HT1080 (cell line): ENCODE results near the gene COL19A1. TPM values are rescaled to one million over a fixed set of nuclear protein-coding genes. Genes with fewer than 3 reads are reported as not detected.

ENCODE experiments used
- DNase-seq: peaks from one replicate; pipeline ENCODE4 v3.0.0-alpha.2; 2015; ENCODE audit warnings: low read depth
- total RNA-seq: library from RNA; depleted of rRNA; stranded (reverse); fragments of >200 nt; shearing (Covaris generic); gene quantifications from 2 replicates; pipeline ENCODE4 v1.2.3, GENCODE V29; 2014

The COL19A1 gene
- total RNA-seq, 1 experiment from 2014 or later, result not detected

DNA sequence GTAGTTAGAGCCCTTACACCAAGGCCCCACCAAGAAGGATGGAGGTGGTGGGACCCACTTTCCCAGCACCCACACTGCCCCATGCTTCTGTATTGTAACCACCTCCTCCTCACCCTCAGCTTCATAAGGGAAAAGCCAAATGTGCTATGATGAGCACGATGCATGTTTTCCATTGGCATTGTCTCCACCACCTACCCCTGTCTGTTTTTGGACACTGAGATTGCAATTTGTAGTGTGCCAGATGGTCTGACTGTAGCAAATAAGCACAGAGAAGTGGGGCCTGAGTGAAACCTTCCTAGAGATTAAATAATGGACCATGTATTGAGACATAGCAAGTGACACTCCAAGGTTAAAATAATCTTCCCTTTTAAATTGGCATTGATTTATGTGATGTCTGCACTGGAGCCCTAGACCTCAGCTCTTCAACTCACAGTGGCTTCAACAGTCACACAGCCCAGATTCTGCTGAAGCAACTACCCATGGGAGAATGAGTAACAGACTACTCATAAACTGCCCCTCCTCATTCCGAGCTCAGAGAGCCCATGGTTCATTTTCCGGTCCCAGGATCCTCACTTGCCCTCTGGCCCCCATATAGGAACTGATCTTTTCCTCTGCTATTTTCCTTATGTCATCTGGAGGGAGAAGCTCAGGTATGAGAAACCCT, 258.7 kb downstream of the COL19A1 start:
- DNase-seq, result peak; percentile 87

DNA sequence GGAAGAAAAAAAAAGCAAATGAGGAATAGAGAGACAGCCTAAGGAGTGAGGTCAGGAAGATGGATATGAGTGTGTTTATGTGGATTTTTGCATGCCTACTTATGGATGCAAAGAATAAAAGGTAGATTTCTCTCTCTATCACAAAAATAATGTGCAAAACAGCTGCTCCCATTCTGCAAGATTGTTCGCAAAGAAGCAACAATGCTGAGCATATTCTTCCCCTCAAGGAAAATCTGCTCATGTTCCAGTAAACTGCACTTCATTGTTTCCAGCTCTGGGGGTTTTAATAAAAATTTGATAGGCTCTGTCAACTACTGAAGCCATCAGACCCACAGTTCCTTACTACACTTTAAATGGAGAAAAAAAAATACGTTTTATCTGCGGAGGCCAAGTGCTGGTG, 259.2 kb downstream of the COL19A1 start:
- no peak for DNase-seq

DNA sequence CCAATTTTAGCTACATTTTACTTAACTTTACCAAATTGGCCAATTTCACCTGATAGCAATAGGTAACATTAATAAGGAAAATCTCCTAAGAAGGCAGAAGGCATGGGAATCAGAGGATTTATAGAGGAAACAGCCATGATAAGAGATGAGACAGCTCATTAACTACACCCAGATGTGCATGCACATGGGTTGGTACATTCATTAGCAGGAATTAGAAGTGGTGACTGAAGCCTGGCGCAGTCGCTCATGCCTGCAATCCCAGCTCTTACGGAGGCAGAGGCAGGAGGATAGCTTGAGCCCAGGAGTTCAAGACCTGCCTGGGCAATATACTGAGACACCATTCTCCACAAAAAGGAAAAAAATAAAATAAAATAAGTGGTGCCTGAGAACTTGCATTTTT, 263.0 kb downstream of the COL19A1 start:
- DNase-seq, result no peak

DNA sequence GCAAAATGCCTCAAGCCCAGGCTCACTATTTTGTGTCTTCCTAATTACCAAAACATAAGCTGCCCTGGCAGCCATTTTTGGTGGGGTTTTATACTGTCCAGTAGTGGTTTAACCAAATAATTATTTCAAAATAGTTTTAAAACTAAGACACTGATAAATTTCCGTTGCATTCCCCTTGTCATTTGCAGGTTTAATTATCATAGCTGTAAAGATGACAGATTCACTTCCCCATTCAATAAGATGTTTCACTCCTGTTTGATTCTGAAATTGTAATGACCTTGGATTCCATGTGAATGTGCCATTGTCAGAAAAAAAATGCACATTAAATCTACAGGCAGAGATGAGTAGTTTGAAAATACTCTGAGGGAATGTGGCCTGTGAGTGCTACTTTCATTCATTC, 264.5 kb downstream of the COL19A1 start:
- no peak for DNase-seq

DNA sequence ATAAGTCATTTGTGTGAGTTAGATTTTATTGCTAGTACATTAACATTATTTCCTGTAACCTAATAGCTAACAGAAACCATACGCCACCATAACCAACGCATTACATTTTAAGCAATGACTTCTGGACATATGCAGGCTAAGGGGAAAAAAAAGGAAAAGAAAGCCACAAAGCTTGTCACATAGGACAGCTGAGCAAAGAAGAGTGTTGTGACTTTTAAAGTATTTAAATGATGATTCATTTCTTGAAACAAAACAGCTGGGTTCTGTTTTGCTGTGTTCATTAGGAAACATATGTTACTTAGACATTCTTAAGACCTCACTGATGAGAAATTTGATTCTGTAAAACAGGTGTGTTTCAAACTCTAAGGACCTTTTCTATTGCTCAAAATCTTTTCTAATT, 265.2 kb downstream of the COL19A1 start:
- no peak for DNase-seq

DNA sequence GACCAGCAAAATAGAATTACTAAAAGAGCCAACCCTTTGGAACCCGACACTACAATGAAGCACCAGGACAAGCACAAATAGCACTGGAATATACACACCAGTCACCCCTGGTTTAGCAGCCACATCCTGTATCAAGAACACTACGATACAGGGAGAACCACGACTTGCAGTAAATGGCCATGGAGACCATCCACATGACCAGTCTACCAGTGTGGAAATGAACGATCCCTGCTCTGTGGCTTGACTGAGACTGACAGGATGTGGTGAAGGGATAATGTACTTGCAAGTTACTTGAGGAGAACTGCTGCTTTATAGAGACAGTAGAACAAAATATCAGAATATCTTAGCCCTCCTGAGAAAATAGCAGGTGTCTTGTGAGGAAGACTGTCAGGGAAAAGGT, 266.9 kb downstream of the COL19A1 start:
- peak; percentile 70 for DNase-seq

DNA sequence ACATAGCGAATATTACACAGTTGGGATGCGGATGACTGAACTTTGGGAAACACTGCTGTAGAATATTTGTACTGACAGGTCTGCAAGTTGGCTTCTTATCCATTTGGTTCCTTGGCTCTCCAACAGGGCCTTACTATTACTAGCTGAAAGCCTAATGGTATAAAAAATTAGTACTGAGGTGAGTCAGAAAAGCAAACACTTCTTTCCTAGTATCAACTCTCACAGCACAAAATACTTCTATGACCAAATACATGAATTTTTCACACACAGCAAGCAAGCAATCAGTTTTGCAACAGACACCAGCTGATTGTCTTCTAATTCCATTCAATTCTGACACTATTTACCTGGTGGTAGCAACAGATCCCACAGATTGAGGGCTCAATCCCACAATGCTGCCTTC, 268.2 kb downstream of the COL19A1 start:
- DNase-seq, result no peak

DNA sequence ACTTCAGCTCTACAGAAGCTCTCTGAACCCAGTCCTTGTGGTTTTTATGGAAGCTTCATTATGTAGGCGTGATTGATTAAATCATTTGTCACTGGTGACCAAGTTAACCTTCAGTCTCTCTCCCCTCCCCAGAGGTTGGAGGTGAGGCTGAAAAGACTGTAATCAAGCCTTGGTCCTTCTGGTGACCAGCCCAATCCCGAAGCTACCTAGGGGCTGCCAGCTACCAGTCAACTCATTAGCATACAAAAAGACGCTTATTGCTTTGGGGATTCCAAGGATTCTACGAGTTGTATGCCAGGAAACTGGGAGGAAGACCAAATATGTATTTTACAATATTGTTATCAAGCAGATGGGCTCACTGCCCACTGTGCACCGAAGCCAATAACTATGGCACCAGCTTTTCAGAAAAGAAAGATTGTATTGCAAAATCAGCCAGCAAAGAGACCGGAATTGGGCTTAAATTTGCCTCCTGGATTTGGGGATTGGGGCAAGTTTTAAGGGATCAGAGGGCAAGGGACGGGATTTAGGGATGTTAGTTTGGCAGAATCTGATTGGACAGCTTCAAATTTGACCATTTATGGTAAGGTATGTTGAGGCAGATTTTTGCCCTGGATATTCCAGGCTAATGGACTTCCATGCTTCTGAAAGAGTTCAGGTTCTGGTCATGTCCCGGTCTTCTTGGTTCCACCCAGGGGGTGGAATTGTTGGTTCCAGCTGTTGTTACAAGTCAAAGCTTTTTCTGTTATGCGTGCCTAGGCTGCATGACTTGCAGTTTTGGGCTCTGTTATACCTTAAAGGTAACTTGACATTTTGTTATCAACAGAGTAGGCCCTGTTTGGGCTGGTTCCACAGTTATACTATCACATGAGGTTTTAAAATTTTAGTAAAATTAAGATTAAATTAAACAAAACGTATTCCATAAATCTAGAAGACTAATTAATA, 269.1 kb downstream of the COL19A1 start:
- no peak for DNase-seq

DNA sequence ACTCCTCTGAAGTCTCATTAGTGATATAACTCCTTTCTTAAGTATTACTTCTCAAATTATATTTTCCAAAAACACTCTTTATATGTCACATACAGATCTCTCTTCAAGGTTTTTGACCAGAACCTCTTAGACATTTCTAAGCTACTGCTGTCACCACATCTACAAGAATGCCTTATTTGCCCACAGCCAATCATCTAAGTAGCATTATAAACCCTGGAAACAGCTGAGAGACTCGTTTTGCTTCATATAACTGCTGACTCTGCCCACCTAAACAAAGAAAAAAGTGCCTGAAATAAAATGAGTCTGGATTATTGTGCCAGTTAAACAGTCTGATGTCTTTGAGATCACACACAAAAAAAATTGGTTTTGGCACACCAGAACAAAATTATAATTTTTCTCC, 270.6 kb downstream of the COL19A1 start:
- no peak for DNase-seq

DNA sequence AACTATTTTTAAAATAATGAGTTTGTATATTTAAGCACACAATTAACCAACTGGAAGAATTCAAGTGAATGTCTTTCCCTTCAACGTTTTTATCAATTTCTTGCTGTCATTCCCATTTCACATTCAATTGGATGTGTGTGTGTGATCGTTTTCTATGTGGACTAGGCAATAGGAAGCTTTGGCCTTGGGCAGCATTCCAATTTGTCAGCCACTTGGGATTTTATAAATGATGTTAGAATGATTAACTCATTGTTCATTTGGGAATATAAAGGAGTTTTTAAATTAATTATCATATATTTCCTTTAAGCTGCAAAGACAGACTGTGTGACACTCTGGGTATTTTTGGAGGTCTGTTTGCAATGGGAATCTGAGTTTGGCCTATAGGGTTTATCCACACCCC, 274.1 kb downstream of the COL19A1 start:
- DNase-seq, result no peak

DNA sequence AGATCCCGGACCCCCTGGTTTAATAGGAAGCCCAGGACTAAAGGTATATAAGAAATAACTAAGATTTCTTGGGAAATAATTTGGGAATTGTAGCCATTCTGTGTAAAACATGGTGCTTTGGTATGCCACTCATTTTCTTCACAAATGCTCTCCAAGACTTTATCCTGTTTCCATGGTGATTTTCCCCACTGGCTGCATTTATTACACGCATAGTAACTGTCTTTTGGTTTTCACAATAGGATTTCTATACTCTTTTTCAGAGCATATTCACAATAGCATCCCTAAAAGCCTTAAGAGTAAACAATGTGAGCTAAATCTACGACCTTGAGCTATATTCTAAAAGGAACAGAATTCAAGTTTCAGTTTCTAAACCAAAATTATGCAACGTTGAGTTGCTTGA, 275.7 kb downstream of the COL19A1 start:
- DNase-seq, result no peak

DNA sequence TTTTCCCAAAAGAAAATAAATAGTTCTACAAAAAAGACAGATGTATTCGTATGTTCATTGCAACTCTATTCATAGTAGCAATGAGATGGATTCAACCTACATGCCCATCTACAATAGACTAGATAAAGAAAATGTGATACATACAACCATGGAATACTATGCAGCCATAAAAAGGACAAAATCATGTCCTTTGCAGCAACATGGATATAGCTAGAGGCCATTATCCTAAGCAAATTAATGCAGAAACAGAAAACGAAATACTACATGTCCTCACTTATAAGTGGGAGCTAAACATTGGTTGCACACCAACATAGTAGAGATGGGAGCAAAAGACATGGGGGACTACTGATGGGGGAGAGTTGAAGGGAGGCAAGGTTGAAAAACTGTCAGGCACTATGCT, 278.8 kb downstream of the COL19A1 start:
- no peak for DNase-seq

DNA sequence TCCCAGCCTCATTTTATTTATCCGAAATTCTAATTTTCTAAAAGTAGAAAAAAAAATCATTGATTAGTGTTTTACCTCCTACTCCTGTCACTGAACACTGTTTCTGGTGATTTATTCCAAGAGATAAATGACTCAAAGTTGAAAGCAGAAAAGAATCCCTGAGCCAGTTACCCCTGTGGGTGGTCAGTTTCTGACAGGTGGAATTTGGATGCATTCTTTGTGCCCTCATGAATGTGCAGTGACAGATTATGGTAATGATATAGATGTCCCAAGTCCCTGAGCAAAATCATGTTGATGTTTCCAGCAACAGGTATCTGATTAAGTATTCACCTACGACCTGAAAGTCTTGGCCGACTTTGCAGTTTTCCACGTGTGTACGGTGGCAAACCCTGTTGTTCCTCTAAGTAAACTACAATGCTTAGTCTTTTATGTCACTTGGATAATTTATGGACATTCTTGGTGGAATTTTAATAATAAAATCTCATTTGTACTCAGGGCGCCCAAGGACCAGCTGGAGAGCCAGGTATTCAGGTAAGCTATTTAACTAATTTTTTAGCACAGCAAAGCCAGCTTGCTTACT, 282.9 kb downstream of the COL19A1 start:
- no peak for DNase-seq

DNA sequence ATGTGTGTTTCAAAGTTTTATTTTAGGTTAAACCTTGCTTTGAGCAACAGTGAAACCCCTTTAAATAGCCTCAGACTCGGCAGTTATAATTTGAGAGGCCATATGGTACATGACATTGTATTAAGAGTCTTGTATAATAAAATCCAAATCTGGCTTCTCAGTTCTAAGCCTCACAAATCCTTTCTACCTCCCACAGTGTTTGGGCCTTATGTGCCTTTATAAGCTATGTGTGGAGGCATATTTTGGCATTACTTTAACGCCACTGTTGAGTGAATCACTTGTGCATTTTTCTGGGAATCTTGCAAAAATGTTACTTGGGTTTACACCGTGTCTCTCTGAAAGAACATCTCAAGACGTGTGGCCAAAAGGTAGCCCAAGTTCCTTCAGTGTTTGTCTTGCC, 284.2 kb downstream of the COL19A1 start:
- DNase-seq, result no peak

DNA sequence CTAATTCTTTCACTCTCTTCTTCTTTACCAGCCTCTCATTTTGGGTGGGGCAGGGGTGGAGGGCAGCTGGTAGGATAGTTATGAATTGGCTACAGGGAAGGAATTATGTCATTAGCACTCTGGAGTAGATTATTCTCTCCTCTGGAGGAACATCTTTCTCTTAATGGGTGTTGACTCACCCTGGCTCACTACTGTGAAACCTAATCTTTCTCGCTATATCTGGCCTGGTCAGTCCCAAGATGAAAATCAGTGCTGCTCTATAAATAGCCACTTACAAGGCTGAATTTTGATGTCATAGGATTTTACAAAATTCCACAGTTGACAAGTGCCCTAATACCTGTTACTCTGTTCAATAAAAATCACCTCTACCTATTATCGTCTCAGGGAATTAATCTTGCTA, 285.3 kb downstream of the COL19A1 start:
- DNase-seq, result peak; percentile 16

DNA sequence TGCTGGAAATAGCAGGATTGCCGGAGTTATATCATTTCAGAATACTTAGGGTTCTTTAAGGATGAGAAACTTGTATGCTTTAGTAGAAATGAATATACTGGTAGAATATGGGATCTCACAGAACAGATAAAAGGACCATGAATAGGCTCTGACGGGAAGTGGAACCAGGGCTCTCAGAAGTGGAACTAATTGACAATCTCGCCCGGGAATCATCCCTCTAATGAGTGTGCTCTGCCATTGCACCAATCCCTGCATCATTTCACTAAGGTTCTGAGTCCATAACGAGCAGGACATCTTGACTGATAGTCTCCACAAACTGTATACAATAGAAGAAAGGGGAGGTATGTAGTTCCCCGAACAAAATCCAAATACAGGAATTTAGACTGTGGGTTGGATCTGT, 286.4 kb downstream of the COL19A1 start:
- DNase-seq, result no peak

DNA sequence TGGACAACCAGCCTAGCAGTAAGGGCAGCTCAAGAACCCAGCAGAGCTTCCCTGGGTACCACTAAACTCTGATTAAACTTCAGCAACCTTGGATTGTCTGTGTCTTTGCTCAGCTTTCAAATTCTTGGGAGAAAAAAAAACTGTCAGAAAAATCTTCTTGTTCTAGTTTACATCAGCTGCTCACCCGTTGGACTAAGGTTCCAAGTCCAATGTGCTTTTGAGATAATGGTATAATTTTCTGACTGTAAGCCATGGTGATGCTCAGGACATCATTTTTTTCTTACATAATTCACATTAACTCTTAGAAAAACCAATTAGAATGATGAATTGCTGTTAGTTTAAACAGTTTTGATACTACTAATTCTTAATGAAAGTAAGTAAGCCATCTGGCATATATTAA, 290.7 kb downstream of the COL19A1 start:
- DNase-seq, result no peak

DNA sequence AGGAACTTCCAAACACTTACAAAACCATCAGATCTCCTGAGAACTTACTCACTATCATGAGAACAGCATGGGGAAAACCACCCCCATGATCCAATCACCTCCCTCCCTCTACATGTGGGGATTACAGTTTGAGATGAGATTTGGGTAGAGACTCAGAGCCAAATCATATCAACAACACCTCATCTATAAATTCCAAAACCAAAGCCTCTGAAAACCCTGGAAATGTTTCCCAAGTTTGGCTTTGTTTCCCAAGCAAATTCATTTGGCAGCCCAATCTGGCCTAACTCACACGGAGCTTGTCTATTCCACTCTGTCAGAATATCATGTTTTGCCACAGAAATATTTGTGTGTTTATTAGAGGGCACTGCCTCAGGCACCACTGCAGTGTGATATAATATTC, 293.9 kb downstream of the COL19A1 start:
- no peak for DNase-seq

DNA sequence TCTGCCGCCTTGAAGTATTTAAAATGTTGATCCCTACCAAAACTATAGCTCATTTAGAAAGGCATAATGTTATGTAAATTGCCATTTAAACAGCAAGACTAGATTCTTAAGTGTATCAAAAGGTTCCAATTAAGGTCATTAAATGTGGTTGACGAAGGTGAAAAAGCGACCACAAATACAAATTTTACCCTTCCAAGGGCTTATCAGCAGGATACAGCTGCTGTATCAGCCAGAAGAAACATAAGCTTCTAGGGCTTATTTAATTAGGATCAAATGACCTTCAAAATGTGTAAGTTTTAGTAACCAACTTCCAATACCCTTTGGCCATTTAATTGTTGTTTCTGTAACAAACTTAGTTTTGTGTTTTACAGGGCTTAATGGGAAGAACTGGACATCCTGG, 296.6 kb downstream of the COL19A1 start:
- DNase-seq, result no peak

DNA sequence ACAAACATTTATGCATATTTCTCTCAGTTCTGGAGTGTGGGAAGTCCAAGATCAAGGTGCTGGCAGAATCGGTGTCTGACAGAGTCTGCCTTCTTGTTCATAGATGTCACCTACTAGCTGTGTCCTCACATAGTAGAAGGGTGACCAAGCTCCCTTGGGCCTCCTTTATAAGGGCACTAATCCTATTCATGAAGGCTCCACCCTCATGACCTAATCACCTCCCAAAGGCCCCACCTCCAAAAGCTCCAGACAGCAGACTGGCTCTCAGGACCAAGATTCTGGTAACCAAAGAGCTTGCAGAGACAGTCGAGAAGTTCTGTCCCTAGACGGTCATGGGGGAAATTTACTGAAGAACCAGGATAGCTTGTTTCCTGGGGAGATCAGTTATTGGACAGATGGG, 297.4 kb downstream of the COL19A1 start:
- no peak for DNase-seq

DNA sequence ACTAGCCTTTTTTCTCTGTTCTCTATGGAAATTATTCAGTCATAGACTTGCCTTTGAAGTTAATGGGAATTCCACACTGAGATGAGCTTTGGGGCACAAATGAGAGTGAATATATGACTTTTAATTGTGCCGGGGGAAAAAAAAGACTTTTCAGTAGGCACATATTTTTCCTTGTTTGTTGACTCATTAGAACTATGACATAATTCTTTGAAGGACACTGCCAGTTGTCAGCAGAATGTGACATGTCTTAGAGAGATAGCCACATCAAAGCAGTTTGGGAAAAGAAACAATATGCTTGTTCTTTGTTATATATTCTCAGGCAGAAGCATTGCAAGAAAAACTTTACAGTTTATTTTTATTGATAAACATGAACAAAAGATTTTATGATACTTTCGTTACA, 298.2 kb downstream of the COL19A1 start:
- DNase-seq, result no peak
